ENCODE results near the gene HNRNPUL1. TPM values are rescaled to one million over a fixed set of nuclear protein-coding genes. Genes with fewer than 3 reads are reported as not detected.
A peak's percentile ranks its signal among the peaks of the same experiment; 100 is the strongest.

Gene HNRNPUL1
- total and polyA plus RNA-seq, 2 donors = 67.9 to 98.7 TPM

DNA sequence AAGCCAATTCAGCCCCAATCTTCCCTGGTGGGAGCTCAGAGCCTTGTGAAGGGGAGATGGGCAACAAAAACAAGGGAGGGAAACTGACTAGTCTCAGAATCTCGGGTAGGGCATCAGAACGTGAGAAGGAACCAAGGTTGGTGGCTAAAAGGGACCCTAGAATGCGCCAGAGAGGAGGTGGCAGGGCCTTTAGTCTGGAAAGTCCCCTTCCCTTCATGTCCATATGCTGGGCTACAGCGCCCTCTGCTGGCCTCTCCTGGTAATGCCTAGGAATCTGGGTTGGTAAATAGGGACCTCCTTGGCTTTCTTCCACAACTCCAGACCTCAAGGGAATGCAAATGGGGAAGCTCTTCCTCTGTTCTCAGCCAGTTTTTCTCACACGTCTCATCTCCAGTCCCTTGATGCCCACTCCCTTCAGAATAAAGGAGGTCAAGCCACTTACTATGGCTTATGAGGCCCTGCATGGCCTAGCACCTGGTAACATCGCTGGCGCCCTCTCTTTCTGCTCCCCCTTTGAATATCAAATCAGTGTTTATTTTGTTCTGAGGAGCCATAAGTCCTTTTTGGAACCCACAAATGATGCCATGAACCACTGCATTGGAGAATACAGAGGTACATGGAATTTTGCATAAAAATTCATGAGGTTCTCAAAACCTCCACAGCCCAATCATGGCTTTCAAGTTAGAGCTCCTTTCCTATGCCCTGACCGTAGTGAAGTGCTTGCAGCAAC is 44.4 kb downstream of the HNRNPUL1 start:
- Histone ChIP-seq H3K9me3 (ENCODE audit: control insufficient read depth in 2 of 2, insufficient read depth in 1 of 2, low read length in 1 of 2) (no peaks in the 10 kb centered on the region), H3K4me1 (ENCODE audit: control insufficient read depth in 2 of 2, insufficient read depth in 2 of 2, low read length in 2 of 2) (peaks cover 43 to 67% of the 10 kb centered on the region in 2 donors), H3K4me3 (ENCODE audit: low read length in 2 of 2) (peak overlapping the region in 1 of 2 donors; percentile 14), H3K36me3 (ENCODE audit: control insufficient read depth in 2 of 2, insufficient read depth in 2 of 2, low read length in 1 of 2) (peaks cover 31 to 50% of the 10 kb centered on the region in 2 donors), H3K27ac (ENCODE audit: low read depth in 1 of 2, low read length in 1 of 2) (peak overlapping the region; percentile 92 to 96), H3K27me3 (ENCODE audit: control insufficient read depth in 2 of 2, insufficient read depth in 1 of 2, low read length in 1 of 2) (no peaks in the 10 kb centered on the region)
- WGBS = 29% methylated on average over 8 of the region's 8 CpGs
- DNase-seq (ENCODE audit: low read depth in 6 of 9, low spot score in 9 of 9) = peak; percentile 66 to 94 (median 81)

- WGBS = 18% methylated on average over 26 of the region's 26 CpGs
- peaks cover 24 to 44% of the 10 kb centered on the region in 2 donors for H3K36me3 ChIP-seq (ENCODE audit: control insufficient read depth in 2 of 2, insufficient read depth in 2 of 2, low read length in 1 of 2)
- peak overlapping the region; percentile 79 to 95 for H3K4me3 ChIP-seq (ENCODE audit: low read length in 2 of 2)
- peak in 1 of 9 donors; percentile 26 for DNase-seq (ENCODE audit: low read depth in 6 of 9, low spot score in 9 of 9)
- peaks cover 43 to 59% of the 10 kb centered on the region in 2 donors for H3K4me1 ChIP-seq (ENCODE audit: control insufficient read depth in 2 of 2, insufficient read depth in 2 of 2, low read length in 2 of 2)
- H3K27me3 ChIP-seq (ENCODE audit: control insufficient read depth in 2 of 2, insufficient read depth in 1 of 2, low read length in 1 of 2) = no peaks in the 10 kb centered on the region
- H3K27ac ChIP-seq (ENCODE audit: low read depth in 1 of 2, low read length in 1 of 2) = peak overlapping the region; percentile 90 to 93
- H3K9me3 ChIP-seq (ENCODE audit: control insufficient read depth in 2 of 2, insufficient read depth in 1 of 2, low read length in 1 of 2) = no peaks in the 10 kb centered on the region
These were observed 45.2 kb downstream of the HNRNPUL1 start for GRCh38 chr19:41309180-41310032.

DNA sequence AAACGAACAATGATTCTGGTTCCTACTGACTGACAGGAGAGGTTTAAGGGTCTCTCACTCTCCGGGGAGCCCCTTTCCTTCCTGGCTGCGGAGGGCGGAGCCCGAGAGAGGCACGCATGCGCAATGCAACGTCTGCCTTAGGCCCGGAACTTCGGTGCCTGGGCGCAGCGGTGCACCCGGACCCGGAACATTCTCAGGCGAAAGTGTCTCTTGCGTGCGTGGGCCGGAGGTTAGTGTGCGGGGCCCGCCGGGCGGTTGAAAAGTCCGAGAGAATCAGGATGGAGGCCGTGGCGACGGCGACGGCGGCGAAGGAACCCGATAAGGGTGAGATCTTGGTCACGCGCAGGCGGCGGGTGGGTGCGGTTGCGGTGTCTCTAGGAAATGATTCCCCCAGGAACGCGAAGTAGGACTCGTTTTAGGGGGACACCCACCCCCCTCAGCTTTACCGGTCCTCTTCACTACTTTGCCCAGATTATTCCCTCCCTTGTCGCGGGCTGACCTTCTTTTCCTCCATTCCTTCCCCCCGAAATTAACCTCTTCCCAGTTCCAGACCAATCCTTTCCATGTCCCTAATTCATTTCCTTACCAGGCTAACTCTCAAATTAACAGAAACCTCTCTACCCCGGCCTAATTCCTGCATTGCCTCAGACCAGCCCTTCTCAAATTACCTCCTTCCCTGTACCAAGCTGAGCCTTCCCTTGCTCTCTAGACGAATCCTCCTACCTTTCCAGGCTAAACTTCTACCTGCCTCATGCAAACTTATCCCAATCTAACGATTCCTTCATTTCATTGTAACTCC is 46.1 kb downstream of the HNRNPUL1 start, which contains the start of gene CCDC97:
CCDC97 (plus strand) TSS at position 140 of the 799 bp plus-strand sequence; CDS start at position 279, 139 bp downstream.
- Histone ChIP-seq H3K27ac (ENCODE audit: low read depth in 1 of 2, low read length in 1 of 2) (peak within 1 kb of the TSS; percentile 90 to 93), H3K4me1 (ENCODE audit: control insufficient read depth in 2 of 2, insufficient read depth in 2 of 2, low read length in 2 of 2) (peaks cover 40 to 53% of the 10 kb centered on the region in 2 donors), H3K36me3 (ENCODE audit: control insufficient read depth in 2 of 2, insufficient read depth in 2 of 2, low read length in 1 of 2) (peaks cover 24 to 39% of the 10 kb centered on the region in 2 donors), H3K9me3 (ENCODE audit: control insufficient read depth in 2 of 2, insufficient read depth in 1 of 2, low read length in 1 of 2) (no peaks in the 10 kb centered on the region), H3K27me3 (ENCODE audit: control insufficient read depth in 2 of 2, insufficient read depth in 1 of 2, low read length in 1 of 2) (no peaks in the 10 kb centered on the region), H3K4me3 (ENCODE audit: low read length in 2 of 2) (peak within 1 kb of the TSS; percentile 79 to 95)
- DNase-seq (ENCODE audit: low read depth in 6 of 9, low spot score in 9 of 9) = peak; percentile 86 to 97 (median 92)
- WGBS = under 1% methylated on average over 47 of the region's 47 CpGs

GRCh38 chr19:41311072-41311471 is 46.9 kb downstream of the HNRNPUL1 start:
- 84% methylated on average over 5 of the region's 5 CpGs for WGBS
- Histone ChIP-seq H3K27ac (ENCODE audit: low read depth in 1 of 2, low read length in 1 of 2) (no peak overlapping the region), H3K36me3 (ENCODE audit: control insufficient read depth in 2 of 2, insufficient read depth in 2 of 2, low read length in 1 of 2) (peaks cover 19 to 37% of the 10 kb centered on the region in 2 donors), H3K4me1 (ENCODE audit: control insufficient read depth in 2 of 2, insufficient read depth in 2 of 2, low read length in 2 of 2) (peaks cover 36 to 45% of the 10 kb centered on the region in 2 donors), H3K27me3 (ENCODE audit: control insufficient read depth in 2 of 2, insufficient read depth in 1 of 2, low read length in 1 of 2) (no peaks in the 10 kb centered on the region), H3K4me3 (ENCODE audit: low read length in 2 of 2) (peak overlapping the region; percentile 79 to 95), H3K9me3 (ENCODE audit: control insufficient read depth in 2 of 2, insufficient read depth in 1 of 2, low read length in 1 of 2) (no peaks in the 10 kb centered on the region)
- no peak for DNase-seq (ENCODE audit: low read depth in 6 of 9, low spot score in 9 of 9)

DNA sequence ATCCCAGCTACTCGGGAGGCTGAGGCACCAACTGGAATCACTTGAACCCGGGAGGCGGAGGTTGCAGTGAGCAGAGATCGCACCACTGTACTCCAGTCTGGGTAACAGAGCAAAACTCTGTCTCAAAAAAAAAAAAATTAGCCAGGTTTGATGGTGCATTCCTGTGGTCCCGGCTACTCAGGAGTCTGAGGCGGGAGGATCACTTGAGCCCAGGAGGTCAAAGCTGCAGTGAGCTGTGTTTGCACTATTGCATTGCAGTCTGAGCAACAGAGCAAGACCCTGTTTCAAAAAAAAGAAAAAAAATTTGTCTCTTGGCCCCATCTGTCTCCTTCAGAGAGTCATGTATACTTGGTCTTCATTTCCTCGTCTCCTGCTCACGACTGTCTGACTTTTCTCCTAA is 47.4 kb downstream of the HNRNPUL1 start:
- H3K36me3 ChIP-seq (ENCODE audit: control insufficient read depth in 2 of 2, insufficient read depth in 2 of 2, low read length in 1 of 2) = peaks cover 19 to 37% of the 10 kb centered on the region in 2 donors
- peaks cover 30 to 40% of the 10 kb centered on the region in 2 donors for H3K4me1 ChIP-seq (ENCODE audit: control insufficient read depth in 2 of 2, insufficient read depth in 2 of 2, low read length in 2 of 2)
- no peak overlapping the region for H3K4me3 ChIP-seq (ENCODE audit: low read length in 2 of 2)
- H3K9me3 ChIP-seq (ENCODE audit: control insufficient read depth in 2 of 2, insufficient read depth in 1 of 2, low read length in 1 of 2) = no peaks in the 10 kb centered on the region
- no peaks in the 10 kb centered on the region for H3K27me3 ChIP-seq (ENCODE audit: control insufficient read depth in 2 of 2, insufficient read depth in 1 of 2, low read length in 1 of 2)
- 94% methylated on average over 8 of the region's 8 CpGs for WGBS
- no peak overlapping the region for H3K27ac ChIP-seq (ENCODE audit: low read depth in 1 of 2, low read length in 1 of 2)
- DNase-seq (ENCODE audit: low read depth in 6 of 9, low spot score in 9 of 9) = no peak

DNA sequence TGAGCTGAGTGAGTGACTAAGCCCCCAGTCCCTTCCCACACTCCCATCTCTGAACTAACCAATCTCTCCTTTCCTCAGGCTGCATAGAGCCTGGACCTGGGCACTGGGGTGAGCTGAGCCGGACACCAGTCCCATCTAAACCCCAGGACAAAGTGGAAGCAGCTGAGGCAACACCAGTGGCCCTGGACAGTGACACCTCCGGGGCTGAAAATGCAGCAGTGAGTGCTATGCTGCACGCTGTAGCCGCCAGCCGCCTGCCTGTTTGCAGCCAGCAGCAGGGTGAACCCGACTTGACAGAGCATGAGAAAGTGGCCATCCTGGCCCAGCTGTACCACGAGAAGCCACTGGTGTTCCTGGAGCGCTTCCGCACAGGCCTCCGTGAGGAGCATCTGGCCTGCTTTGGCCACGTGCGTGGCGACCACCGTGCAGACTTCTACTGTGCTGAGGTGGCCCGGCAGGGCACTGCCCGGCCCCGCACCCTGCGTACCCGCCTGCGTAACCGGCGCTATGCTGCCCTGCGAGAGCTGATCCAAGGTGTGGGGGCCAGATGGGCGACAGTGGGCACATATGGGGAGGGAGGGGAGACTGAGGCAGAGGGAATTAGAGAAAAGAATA is 52.2 kb downstream of the HNRNPUL1 start:
- H3K27me3 ChIP-seq (ENCODE audit: control insufficient read depth in 2 of 2, insufficient read depth in 1 of 2, low read length in 1 of 2) = no peaks in the 10 kb centered on the region
- 98% methylated on average over 24 of the region's 24 CpGs for WGBS
- peaks cover 65 to 73% of the 10 kb centered on the region in 2 donors for H3K36me3 ChIP-seq (ENCODE audit: control insufficient read depth in 2 of 2, insufficient read depth in 2 of 2, low read length in 1 of 2)
- no peaks in the 10 kb centered on the region for H3K9me3 ChIP-seq (ENCODE audit: control insufficient read depth in 2 of 2, insufficient read depth in 1 of 2, low read length in 1 of 2)
- no peak overlapping the region for H3K27ac ChIP-seq (ENCODE audit: low read depth in 1 of 2, low read length in 1 of 2)
- DNase-seq (ENCODE audit: low read depth in 6 of 9, low spot score in 9 of 9) = no peak
- H3K4me3 ChIP-seq (ENCODE audit: low read length in 2 of 2) = no peak overlapping the region
- peaks cover 0 to 1% of the 10 kb centered on the region in 2 donors for H3K4me1 ChIP-seq (ENCODE audit: control insufficient read depth in 2 of 2, insufficient read depth in 2 of 2, low read length in 2 of 2)

DNA sequence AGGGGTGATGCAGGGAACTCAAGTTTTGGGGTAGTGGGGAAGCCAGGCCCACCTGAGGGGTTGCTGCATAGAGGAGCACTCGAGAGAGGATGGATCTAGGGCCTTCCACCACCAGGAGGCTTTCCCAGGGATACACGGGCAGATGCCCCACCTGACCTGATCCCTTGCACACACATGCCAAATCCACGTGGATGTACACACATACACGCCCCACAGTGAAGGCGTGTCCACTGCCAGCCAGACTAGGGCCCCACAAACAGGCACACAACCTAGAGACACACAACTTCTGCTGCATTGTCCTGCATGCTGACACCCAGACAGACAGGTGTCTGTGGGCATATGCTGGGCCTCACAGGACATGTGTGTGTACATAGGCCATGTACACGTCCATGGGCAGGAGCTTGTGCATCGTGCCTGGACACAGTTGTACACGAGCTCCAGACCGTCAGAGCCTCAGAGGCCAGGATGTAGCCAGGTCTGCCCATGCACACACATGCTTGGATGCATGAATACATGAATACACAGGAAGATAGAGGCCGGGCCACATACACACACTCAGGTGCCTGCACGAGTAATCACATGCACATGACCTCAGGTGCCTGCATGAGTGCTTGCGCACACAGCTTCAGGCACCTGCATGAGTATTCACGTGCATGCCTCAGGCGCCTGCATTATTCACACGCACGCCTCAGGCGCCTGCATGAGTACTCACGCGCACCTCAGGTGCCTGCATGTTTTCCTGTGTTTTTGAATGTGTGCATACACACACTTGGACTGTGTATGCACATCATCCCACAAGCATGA is 54.7 kb downstream of the HNRNPUL1 start:
- Histone ChIP-seq H3K27ac (ENCODE audit: low read depth in 1 of 2, low read length in 1 of 2) (no peak overlapping the region), H3K4me1 (ENCODE audit: control insufficient read depth in 2 of 2, insufficient read depth in 2 of 2, low read length in 2 of 2) (peaks cover 0 to 16% of the 10 kb centered on the region in 2 donors), H3K36me3 (ENCODE audit: control insufficient read depth in 2 of 2, insufficient read depth in 2 of 2, low read length in 1 of 2) (peaks cover 86% of the 10 kb centered on the region in 2 donors), H3K4me3 (ENCODE audit: low read length in 2 of 2) (no peak overlapping the region), H3K27me3 (ENCODE audit: control insufficient read depth in 2 of 2, insufficient read depth in 1 of 2, low read length in 1 of 2) (no peaks in the 10 kb centered on the region), H3K9me3 (ENCODE audit: control insufficient read depth in 2 of 2, insufficient read depth in 1 of 2, low read length in 1 of 2) (no peaks in the 10 kb centered on the region)
- WGBS = 97% methylated on average over 19 of the region's 19 CpGs
- DNase-seq (ENCODE audit: low read depth in 6 of 9, low spot score in 9 of 9) = no peak

Measured in thymus (tissue), 11 donors.